GM12801 (cell line): ENCODE measurements around the gene ASIP.

Experiments
- TF ChIP-seq, protein P1 (sequence below): IDR thresholded peaks from one replicate; pipeline ENCODE4 v1.5.1; 2011; ENCODE audit warnings: control low read depth; ENCODE audit not compliant: insufficient read length; ENCODE audit errors: extremely low read depth

Gene ASIP

DNA sequence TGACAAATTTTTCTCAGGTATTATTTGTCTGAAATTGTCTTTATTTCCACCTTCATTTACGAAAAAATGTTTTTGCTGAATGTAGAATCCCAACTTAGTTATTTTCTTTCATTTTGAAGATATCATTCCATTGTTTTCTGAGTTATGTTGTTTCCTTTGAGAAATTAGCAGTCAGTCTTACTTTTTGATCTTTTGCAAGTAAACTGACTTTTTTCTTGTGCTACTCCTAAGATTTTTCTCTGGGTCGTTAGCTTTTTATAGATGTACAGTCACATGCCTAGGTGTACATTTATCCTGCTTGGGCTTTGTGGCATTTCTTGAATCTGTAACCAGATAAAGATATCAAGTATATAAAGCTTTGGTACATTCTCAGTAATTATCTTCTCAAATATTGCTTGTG, 29.6 kb upstream of the ASIP start:
- TF ChIP-seq, protein P1, sequence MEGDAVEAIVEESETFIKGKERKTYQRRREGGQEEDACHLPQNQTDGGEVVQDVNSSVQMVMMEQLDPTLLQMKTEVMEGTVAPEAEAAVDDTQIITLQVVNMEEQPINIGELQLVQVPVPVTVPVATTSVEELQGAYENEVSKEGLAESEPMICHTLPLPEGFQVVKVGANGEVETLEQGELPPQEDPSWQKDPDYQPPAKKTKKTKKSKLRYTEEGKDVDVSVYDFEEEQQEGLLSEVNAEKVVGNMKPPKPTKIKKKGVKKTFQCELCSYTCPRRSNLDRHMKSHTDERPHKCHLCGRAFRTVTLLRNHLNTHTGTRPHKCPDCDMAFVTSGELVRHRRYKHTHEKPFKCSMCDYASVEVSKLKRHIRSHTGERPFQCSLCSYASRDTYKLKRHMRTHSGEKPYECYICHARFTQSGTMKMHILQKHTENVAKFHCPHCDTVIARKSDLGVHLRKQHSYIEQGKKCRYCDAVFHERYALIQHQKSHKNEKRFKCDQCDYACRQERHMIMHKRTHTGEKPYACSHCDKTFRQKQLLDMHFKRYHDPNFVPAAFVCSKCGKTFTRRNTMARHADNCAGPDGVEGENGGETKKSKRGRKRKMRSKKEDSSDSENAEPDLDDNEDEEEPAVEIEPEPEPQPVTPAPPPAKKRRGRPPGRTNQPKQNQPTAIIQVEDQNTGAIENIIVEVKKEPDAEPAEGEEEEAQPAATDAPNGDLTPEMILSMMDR, result no peak

DNA sequence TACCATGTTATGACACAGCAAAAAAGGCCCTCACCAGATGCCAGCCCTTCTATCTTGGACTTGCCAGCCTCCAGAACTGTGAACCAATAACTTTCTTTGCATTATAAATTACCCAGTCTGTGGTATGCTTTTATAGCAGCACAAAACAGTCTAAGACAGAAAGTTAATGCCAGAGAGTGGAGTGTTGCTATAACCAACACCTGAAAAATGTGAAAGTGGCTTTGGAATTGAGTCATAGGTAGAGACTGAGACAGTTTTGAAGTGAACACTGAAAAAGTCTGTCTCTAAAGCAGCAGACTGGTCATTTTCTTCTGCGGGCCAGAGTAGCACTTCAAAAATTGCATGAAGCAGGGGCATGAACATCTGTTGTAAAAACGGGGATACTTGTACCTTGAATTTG, 28.0 kb upstream of the ASIP start:
- TF ChIP-seq, protein P1, result no peak

DNA sequence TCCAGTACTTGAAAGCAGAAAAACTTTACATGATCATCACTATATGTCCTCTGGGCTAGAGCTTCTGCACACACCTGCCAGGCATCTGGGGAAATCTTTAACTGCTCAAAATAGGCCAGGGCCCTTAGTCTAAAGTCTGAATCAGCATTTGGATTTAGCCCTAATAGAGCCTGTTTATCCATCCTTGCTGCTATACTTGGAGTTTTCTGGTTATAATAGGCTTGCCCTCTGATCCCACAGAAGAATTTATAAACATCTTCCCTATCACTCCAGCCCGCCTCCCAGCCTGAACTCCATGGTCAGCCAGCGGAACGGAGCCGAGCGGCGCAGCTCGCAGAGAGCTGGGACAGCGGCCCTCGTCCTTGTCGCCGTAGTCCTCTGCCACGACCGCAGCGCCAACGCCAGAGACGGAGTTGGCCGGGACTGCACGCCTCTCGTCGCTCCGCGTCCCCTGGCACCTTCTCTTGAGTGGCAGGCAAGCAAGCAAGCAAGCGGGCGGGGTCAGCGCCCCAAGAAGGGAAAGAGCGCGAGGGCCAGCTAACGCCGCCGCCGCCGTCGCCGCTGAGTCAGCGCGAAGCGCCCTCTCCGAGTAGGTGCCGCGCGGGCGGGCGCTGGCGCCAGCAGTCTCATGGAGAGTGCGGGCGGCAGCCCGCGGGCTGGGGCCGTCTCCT, 25.4 kb upstream of the ASIP start:
- TF ChIP-seq, protein P1, result no peak

DNA sequence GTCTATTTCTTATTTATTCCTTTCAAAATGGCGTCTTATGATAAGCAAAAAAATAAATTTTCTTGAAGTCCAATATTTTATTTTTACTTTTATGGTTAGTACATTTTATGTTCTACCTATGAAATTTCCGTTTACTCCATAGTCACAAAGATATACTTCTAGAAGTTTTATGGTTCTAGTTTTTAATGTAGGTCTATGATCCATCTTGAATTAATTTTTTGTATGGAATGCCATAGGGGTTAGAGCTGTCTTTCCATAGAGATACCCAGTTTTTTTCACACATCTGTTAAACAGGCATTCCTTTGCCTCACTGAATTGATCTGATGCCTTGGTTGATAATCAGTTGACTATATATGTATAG, 24.9 kb upstream of the ASIP start:
- TF ChIP-seq, protein P1, result no peak

DNA sequence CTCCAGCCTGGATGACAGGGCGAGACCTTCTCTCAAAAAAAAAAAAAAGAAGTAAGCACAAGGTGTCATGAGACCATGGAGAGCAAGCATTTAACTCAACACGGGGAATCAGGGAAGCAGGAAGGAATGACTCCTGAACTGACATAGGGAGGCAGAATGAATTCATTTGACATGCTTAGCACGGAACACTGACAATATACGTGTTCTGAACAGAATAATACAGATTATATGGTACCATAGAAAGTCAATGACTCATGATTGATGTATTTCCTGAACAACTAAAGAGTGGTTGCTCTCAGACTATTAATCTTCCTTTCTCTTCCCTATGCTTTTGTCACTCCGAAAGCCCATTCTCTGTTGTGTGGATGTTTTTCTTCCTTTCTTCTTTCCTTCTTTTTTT, 20.7 kb upstream of the ASIP start:
- TF ChIP-seq, protein P1, result no peak

DNA sequence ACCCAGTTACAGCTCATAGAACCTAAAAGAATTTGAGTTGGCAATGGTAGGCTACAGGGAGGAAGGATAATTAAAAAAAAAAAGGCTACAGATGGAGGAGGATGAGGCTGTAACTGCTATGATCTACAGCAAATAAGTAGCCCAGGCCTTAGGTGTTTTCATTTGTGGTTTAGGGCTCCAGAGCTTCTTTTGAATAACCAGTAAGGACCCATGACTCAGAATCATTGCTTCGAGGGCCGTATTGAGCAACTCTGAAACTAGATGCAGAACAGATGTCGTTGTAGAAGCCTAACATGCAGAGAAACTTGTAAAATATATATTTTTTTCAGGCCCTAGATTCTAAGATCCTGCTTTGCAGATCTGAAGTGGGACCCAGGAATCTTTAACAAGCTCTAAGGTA, 19.0 kb upstream of the ASIP start:
- TF ChIP-seq, protein P1, result no peak

DNA sequence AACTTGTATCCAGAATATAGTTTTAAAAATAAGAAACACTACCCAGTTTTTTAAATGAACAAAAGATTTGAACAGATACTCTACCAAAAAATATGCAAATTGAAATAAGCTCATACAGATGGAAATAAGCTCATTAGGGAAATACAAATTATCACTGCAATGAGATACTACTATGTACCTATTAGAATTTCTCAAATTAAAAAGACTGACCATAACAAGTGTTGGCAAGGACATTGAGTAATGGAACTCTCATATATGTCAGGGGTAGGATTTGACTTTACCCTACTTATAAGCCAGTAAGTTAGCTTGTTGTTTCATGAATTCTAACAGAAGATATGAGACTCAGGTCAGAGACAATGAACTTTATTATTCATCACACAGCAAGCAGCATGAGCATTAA, 9.6 kb upstream of the ASIP start:
- TF ChIP-seq, protein P1, result no peak

DNA sequence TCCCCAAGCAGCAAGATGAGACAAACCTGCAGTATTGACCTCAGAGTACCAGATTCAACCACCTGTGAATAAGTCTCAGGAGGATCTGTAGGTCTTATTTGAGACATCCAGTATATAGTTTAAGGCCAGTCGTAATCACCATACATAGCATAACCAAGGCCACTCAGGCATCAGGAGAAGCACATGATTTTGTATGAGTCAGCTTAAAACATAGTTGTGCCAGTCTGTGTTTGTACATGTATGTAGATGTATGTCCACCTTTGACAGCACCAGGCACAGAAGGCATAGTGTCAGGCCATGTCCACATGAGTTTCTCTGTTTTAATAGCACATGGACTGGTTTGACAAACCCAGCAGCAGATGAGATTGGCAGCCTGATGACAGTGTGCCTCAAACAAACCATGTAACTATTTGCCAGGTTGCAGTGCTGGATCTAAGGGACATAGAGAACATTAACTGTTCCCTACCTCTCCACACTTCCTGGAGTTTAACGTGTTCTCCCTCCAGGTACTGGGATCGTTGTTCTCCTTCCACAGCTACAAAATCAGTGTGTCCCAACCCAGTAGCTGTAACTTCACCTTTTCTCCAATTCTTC, 8.6 kb upstream of the ASIP start:
- TF ChIP-seq, protein P1, result no peak
